Right atrium auricular region (tissue), 2 donors: ENCODE results near the gene SLC39A6. TPM values are rescaled to one million over a fixed set of nuclear protein-coding genes. Genes with fewer than 3 reads are reported as not detected.
A peak's percentile ranks its signal among the peaks of the same experiment; 100 is the strongest.
"Not testable (repeated sequence)": the region's sequence is repeated elsewhere in the genome, so short reads cannot be mapped to it uniquely, and the experiment has no call there.

Source experiments
- DNase-seq: peaks from one replicate; pipeline ENCODE4 v3.0.0-alpha.2; 2019; ENCODE audit warnings: low spot score
- H3K27ac ChIP-seq, 2 donors: fragments of 200-600 bp; sonication (generic); 1 replicate in 1 of 2; 2 replicates in 1 of 2; pipeline ENCODE4 v1.5.1; 2016 to 2019
- H3K27me3 ChIP-seq, 2 donors: fragments of 200-600 bp; sonication (generic); one replicate each; pipeline versions ENCODE4 v1.5.1 to v1.6.0; 2017 to 2019
- H3K36me3 ChIP-seq: fragments of 200-600 bp; sonication (generic); one replicate; pipeline ENCODE4 v1.5.1; 2016
- H3K4me1 ChIP-seq, 2 donors: fragments of 200-600 bp; sonication (generic); one replicate each; pipeline versions ENCODE4 v1.5.1 to v1.6.0; 2017 to 2019
- H3K4me3 ChIP-seq, 2 donors: fragments of 200-600 bp; sonication (generic); 1 replicate in 1 of 2; 2 replicates in 1 of 2; pipeline ENCODE4 v1.5.1; 2017 to 2019; ENCODE audit warnings: mild to moderate bottlenecking in 1 of 2, moderate library complexity in 1 of 2
- H3K9me3 ChIP-seq, 2 donors: fragments of 200-600 bp; sonication (generic); one replicate each; pipeline ENCODE4 v1.5.1; 2019
- CTCF ChIP-seq, 2 donors: fragments of 200-600 bp; sonication (generic); IDR thresholded peaks; one replicate each; pipeline ENCODE4 v1.5.1; 2019; ENCODE audit warnings: antibody characterized with exemption in 2 of 2
- total RNA-seq, 2 donors: library from RNA; depleted of rRNA; stranded (reverse); fragments of >200 nt; gene quantifications; one replicate each; pipeline ENCODE4 v1.1.0, GENCODE V29; 2016

Gene SLC39A6
- total RNA-seq, 2 donors from 2014 or later: 15.9 to 20.0 TPM

GRCh38 chr18:36128907-36129299, 237 bp downstream of the SLC39A6 start:
- no peak for TF ChIP-seq CTCF (IDR thresholded peaks at IDR 0.05)
- peak; percentile 63 for DNase-seq
- H3K4me1 ChIP-seq: peaks cover 0 to 37% of the 10 kb centered on the region in 2 donors
- H3K27ac ChIP-seq: peak overlapping the region; percentile 97 to 99
- peak overlapping the region; percentile 59 to 83 for H3K4me3 ChIP-seq
- H3K27me3 ChIP-seq: no peaks in the 10 kb centered on the region
- no peaks in the 10 kb centered on the region for H3K9me3 ChIP-seq
- H3K36me3 ChIP-seq: no peaks in the 10 kb centered on the region

GRCh38 chr18:36128530-36128870, 640 bp downstream of the SLC39A6 start:
- H3K4me3 ChIP-seq: peak overlapping the region; percentile 59 to 83
- TF ChIP-seq CTCF (IDR thresholded peaks at IDR 0.05): no peak
- peaks cover 0 to 37% of the 10 kb centered on the region in 2 donors for H3K4me1 ChIP-seq
- H3K36me3 ChIP-seq: no peaks in the 10 kb centered on the region
- no peaks in the 10 kb centered on the region for H3K9me3 ChIP-seq
- H3K27ac ChIP-seq: peak overlapping the region; percentile 97 to 99
- DNase-seq: no peak
- no peaks in the 10 kb centered on the region for H3K27me3 ChIP-seq

GRCh38 chr18:36127836-36128529, 1.2 kb downstream of the SLC39A6 start:
- TF ChIP-seq CTCF (IDR thresholded peaks at IDR 0.05): no peak
- H3K27ac ChIP-seq: peak overlapping the region in 1 of 2 donors; percentile 99

GRCh38 chr18:36126668-36127067, 2.5 kb downstream of the SLC39A6 start:
- H3K4me1 ChIP-seq: peaks cover 0 to 25% of the 10 kb centered on the region in 2 donors
- no peaks in the 10 kb centered on the region for H3K27me3 ChIP-seq
- H3K4me3 ChIP-seq: no peak overlapping the region
- TF ChIP-seq CTCF (IDR thresholded peaks at IDR 0.05): no peak
- peaks cover 11% of the 10 kb centered on the region for H3K36me3 ChIP-seq
- H3K9me3 ChIP-seq: no peaks in the 10 kb centered on the region
- DNase-seq: no peak
- no peak overlapping the region for H3K27ac ChIP-seq

More at GRCh38 chr18:36127836-36128529, 1.2 kb downstream of the SLC39A6 start:
- no peaks in the 10 kb centered on the region for H3K27me3 ChIP-seq
- H3K4me1 ChIP-seq: peaks cover 0 to 37% of the 10 kb centered on the region in 2 donors
- DNase-seq: no peak
- H3K4me3 ChIP-seq: peak overlapping the region; percentile 59 to 83
- H3K36me3 ChIP-seq: peaks cover 1% of the 10 kb centered on the region
- no peaks in the 10 kb centered on the region for H3K9me3 ChIP-seq

- Histone ChIP-seq H3K9me3 (no peaks in the 10 kb centered on the region), H3K27ac (no peak overlapping the region), H3K4me1 (peaks cover 0 to 11% of the 10 kb centered on the region in 2 donors), H3K36me3 (peaks cover 19% of the 10 kb centered on the region), H3K27me3 (no peaks in the 10 kb centered on the region), H3K4me3 (no peak overlapping the region)
- TF ChIP-seq CTCF (IDR thresholded peaks at IDR 0.05): no peak
- DNase-seq: no peak
Measured at GRCh38 chr18:36124841-36125240, 4.3 kb downstream of the SLC39A6 start.

- DNase-seq: no peak
- TF ChIP-seq CTCF (IDR thresholded peaks at IDR 0.05): no peak
- H3K4me1 ChIP-seq: no peaks in the 10 kb centered on the region
- H3K9me3 ChIP-seq: no peaks in the 10 kb centered on the region
- H3K27ac ChIP-seq: no peak overlapping the region
- no peak overlapping the region for H3K4me3 ChIP-seq
- peaks cover 28% of the 10 kb centered on the region for H3K36me3 ChIP-seq
- no peaks in the 10 kb centered on the region for H3K27me3 ChIP-seq
Measured at GRCh38 chr18:36120297-36120696, 8.8 kb downstream of the SLC39A6 start.

- not testable (repeated sequence) for H3K27me3 ChIP-seq, H3K9me3 ChIP-seq, H3K4me3 ChIP-seq, DNase-seq, H3K27ac ChIP-seq, H3K4me1 ChIP-seq
- H3K36me3 ChIP-seq: peaks cover 42% of the 10 kb centered on the region
Measured at GRCh38 chr18:36116771-36117170, 12.4 kb downstream of the SLC39A6 start.
